HCT116 (cell line): ENCODE data around the gene TRIM27.
"Not testable (repeated sequence)": the region's sequence is repeated elsewhere in the genome, so short reads cannot be mapped to it uniquely, and the experiment has no call there.

ENCODE experiments used
- CEBPB ChIP-seq: IDR thresholded peaks from 2 replicates; pipeline ENCODE4 v1.6.1; 2012; ENCODE audit warnings: low read depth
- CTCF ChIP-seq, 3 experiments: fragments of 200-600 bp in 1 of 3; sonication (generic) in 1 of 3; IDR thresholded peaks in 2 of 3; conservative IDR thresholded peaks in 1 of 3; 2 replicates each; pipeline ENCODE4 v1.5.1; 2012 to 2017; ENCODE audit warnings: low read depth in 2 of 3, low read length in 2 of 3, antibody characterized with exemption in 1 of 3, borderline replicate concordance in 1 of 3, control low read depth in 1 of 3, mild to moderate bottlenecking in 1 of 3, mixed read lengths in 1 of 3, mixed run types in 1 of 3, moderate library complexity in 1 of 3; ENCODE audit not compliant: insufficient read depth in 1 of 3
- ELF1 ChIP-seq: IDR thresholded peaks from 2 replicates; pipeline ENCODE4 v1.6.1; 2012; ENCODE audit warnings: low read depth, borderline replicate concordance
- EZH2 ChIP-seq: fragments of 200-600 bp; sonication (generic); IDR thresholded peaks from 2 replicates; pipeline ENCODE4 v1.6.1; 2017; ENCODE audit warnings: antibody characterized with exemption, mixed run types
- JUND ChIP-seq: IDR thresholded peaks from 2 replicates; pipeline ENCODE4 v1.6.1; 2012
- MAX ChIP-seq: IDR thresholded peaks from 2 replicates; pipeline ENCODE4 v1.6.1; 2012
- POLR2A ChIP-seq: IDR thresholded peaks from 2 replicates; pipeline ENCODE4 v1.7.0; 2011; ENCODE audit warnings: borderline replicate concordance; ENCODE audit not compliant: insufficient read depth, insufficient read length; ENCODE audit errors: extremely low read depth
- POLR2AphosphoS5 ChIP-seq: IDR thresholded peaks from 2 replicates; pipeline ENCODE4 v1.6.1; 2011; ENCODE audit warnings: mild to moderate bottlenecking, low read depth, low read length, moderate library complexity
- REST ChIP-seq: IDR thresholded peaks from 2 replicates; pipeline ENCODE4 v1.6.1; 2012; ENCODE audit warnings: low read depth
- SIN3A ChIP-seq: IDR thresholded peaks from 2 replicates; pipeline ENCODE4 v1.6.1; 2012; ENCODE audit warnings: low read depth
- SP1 ChIP-seq: IDR thresholded peaks from 2 replicates; pipeline ENCODE4 v1.6.1; 2012; ENCODE audit warnings: low read depth
- YY1 ChIP-seq: IDR thresholded peaks from 2 replicates; pipeline ENCODE4 v1.6.1; 2011; ENCODE audit warnings: low read length, low read depth, moderate library complexity, mild to moderate bottlenecking; ENCODE audit not compliant: insufficient replicate concordance; ENCODE audit errors: extremely low read depth
- ZNF274 ChIP-seq: fragments of 200-500 bp; sonication (Bioruptor generic); IDR thresholded peaks from 2 replicates; pipeline ENCODE4 v1.6.1; 2014; ENCODE audit warnings: mild to moderate bottlenecking, low read depth, low read length, inconsistent platforms

- TF ChIP-seq CTCF (IDR thresholded peaks at IDR 0.05 in 2 of 3, conservative IDR thresholded peaks at IDR 0.05 in 1 of 3; ENCODE audit: borderline replicate concordance in 1 of 3, insufficient read depth in 1 of 3, low read depth in 2 of 3, low read length in 2 of 3); ZNF274; REST; POLR2AphosphoS5; POLR2A; SP1; ELF1; YY1; MAX; EZH2; CEBPB; SIN3A; JUND: not testable (repeated sequence)
These were observed 25.9 kb upstream of the TRIM27 start for GRCh38 chr6:28949656-28950195.
